GM19463 (cell line): ENCODE data around the gene ZNF653.

Experiments used
- ATAC-seq: cut with Tn5 transposase; IDR thresholded peaks from one replicate; pipeline ENCODE4 v1.9.1; 2021; ENCODE audit warnings: mild to moderate bottlenecking, moderate library complexity; ENCODE audit not compliant: unreplicated experiment

Gene ZNF653

DNA sequence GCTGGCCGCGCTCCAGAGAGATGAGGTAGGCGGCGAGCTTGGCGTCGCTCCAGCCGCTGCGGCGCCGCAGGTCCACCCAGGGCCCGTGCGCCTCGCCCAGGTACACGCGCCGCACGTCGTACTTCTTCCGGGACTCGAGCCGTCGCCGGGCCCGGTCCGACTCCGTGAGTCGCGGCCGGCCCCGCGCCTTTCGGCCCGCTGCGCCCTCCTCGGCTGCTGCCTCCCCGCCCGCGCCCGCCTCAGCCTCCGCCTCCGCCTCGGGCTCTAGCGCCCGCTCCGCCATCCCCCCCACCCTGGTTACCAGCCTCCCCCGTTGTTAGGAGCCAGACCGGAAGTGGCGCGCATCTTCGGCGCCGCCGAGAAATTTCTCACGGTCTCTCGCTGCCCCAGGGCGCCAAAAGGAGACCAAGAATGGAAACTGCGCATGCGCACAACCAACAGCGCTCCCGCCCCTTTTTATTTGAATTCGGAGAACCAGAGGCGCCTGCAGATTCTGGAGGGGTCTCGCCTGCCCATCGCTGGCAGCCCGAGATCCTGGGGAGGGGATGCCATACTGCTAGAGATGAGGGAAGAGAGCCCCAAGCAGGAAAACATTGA lies at the start of gene ZNF653:
Gene ZNF653, minus strand, starts transcription at position 336 of the 597 bp plus-strand sequence. Its CDS starts 53 bp downstream, at position 283.
- peak; percentile 47 for ATAC-seq

- ATAC-seq: no peak
These were observed 49.6 kb upstream of the ZNF653 start for GRCh38 chr19:11555246-11555645.

GRCh38 chr19:11554160-11554559 lies 48.5 kb upstream of the ZNF653 start:
- ATAC-seq: no peak

DNA sequence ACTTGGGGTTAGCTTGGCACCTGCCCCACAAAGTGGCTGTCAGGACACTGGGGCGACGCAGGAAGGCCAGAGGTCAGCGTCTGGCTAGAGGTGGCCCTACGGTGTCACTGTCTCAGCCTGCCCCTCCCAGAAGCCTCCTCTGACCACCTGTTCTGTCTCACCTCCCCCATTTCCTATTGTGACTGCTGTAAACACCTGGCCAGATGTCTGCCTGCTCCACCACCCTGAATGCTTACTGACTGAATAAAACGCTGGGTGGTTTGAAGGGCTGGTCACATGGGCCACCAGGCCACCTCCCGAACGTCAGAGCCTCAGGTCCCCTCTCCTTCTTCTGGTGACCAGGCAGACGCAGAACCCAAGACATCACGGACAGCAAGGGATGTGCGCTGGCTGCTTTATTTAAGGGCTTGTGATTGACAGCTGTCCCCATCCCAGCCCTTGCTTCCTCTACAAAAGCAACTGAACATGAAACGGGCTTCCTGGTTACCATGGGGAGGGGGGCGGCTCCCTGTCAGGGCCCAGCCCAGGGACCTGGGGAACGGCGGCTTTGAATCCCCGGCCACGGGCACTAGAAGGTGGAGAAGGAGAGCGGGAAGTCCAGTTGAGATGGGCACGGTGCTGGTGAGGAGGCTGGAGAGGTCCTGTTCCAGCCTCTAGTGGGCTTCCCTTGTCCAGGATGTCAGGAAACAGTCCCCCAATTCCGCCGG lies 47.2 kb upstream of the ZNF653 start:
- ATAC-seq: no peak

- ATAC-seq: no peak
These were observed 46.1 kb upstream of the ZNF653 start for GRCh38 chr19:11551603-11552235.

DNA sequence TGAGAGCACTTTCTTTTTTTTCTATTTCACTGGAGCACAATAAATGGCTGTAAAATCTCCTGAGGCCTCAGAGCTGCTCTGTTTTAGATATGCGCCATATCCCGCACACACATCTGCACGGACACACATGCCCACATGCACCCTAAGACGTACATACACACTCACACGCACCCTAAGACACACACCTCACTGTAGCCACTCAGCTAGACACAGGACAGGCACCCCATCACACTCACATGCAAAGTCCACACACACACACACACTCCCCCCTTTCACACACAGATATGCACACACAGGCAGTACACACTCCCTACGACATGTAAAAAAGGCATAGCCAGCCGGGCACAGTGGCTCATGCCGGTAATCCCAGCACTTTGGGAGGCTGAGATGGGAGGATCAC lies 44.6 kb upstream of the ZNF653 start:
- no peak for ATAC-seq

DNA sequence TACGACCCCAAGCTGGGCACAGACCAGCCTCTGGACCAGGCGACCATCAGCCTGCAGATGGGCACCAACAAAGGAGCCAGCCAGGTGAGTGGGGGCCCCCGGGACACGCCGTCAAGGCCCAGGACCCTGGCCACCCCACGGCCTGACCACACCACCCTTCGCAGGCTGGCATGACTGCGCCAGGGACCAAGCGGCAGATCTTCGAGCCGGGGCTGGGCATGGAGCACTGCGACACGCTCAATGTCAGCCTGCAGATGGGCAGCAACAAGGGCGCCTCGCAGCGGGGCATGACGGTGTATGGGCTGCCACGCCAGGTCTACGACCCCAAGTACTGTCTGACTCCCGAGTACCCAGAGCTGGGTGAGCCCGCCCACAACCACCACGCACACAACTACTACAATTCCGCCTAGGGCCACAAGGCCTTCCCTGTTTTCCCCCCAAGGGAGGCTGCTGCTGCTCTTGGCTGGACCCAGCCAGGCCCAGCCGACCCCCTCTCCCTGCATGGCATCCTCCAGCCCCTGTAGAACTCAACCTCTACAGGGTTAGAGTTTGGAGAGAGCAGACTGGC lies 43.8 kb upstream of the ZNF653 start:
- no peak for ATAC-seq

DNA sequence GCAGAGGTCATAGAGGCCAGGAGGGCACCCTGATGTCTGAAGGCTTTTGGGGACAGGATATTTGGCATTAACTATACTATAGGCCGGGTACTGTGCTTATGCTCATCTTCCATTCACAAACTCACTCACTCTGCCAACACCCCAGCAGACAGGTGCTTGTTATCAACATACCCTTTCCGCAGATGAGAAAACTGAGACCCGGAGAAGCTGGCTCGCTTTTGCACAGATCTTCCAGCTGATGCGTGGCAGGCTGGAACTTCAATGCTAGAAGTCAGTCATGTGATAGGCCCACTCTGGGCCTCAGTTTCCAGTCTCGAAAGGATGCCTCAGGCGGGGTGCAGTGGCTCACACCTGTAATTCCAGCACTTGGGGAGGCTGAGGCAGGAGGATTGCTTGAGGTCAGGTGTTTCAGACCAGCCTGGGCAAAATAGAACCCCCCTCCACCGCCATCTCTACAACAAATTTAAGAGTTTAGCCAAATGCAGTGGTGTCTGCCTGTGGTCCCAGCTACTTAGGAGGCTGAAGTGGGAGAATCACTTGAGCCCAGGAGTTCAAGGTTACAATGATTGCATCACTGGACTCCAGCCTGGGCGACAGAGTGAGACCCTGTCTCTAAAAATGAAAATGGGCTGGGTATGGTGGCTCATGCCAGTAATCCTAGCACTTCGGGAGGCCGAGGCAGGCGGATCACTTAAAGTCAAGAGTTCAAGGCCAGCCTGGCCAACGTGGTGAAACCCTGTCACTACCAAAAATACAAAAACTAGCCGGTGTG lies 42.5 kb upstream of the ZNF653 start:
- ATAC-seq: no peak

DNA sequence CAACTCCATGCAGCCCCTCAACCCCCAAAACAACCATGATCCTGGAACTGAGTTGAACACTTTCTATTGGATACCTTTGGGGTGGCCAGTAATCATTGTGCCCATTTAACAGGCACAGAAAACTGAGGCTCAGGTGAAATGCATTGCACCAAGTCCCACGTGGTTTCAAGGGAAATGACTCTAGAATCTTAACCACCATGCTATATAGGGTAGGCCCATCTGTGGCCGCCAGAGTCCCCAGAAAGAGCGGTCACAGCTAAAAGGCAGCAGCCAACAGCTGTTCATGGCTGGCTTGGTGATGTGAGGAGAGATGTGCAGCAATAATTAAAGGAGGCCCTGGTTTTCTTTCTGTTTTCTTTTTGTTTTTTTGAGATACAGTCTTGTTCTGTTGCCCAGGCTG lies 35.6 kb upstream of the ZNF653 start:
- ATAC-seq: no peak

- ATAC-seq: no peak
These were observed 35.0 kb upstream of the ZNF653 start for GRCh38 chr19:11540645-11541044.

GRCh38 chr19:11539495-11540365 lies 34.1 kb upstream of the ZNF653 start:
- ATAC-seq: no peak

DNA sequence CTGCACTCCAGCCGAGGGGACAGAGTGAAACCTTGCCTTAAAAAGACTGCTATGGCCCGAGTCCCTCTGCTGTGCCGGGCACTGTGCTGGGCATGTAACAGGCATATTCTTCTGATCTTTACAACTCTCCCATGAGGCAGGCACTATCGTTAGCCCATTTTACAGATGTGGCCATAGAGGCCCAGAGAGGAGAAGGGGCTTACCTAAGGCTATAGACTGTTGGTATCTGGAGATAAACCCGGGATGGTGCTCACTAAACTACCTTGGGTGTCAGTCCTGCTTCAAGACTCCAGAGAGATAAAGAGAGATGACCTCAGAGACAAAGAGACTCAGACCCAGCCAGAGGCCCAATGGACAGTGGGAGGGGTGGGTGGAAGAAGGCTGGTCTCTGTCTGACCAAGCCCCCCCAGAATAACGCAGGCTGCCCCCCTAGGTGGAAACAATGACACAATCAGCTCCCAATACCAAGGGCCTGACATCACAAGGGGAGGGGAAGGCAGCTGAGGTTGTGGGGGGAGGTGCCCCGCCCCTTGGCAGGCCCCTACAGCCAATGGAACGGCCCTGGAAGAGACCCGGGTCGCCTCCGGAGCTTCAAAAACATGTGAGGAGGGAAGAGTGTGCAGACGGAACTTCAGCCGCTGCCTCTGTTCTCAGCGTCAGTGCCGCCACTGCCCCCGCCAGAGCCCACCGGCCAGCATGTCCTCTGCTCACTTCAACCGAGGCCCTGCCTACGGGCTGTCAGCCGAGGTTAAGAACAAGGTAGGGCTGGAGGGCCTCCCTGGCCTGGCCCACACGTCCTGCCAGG lies 32.8 kb upstream of the ZNF653 start, which contains the start of gene CNN1:
Gene CNN1, plus strand, starts transcription at position 620 of the 805 bp plus-strand sequence. Its CDS starts 77 bp downstream, at position 697.
- no peak for ATAC-seq

- peak; percentile 62 for ATAC-seq
These were observed 30.4 kb upstream of the ZNF653 start for GRCh38 chr19:11535792-11536595.

GRCh38 chr19:11534948-11535347 lies 29.3 kb upstream of the ZNF653 start:
- no peak for ATAC-seq

DNA sequence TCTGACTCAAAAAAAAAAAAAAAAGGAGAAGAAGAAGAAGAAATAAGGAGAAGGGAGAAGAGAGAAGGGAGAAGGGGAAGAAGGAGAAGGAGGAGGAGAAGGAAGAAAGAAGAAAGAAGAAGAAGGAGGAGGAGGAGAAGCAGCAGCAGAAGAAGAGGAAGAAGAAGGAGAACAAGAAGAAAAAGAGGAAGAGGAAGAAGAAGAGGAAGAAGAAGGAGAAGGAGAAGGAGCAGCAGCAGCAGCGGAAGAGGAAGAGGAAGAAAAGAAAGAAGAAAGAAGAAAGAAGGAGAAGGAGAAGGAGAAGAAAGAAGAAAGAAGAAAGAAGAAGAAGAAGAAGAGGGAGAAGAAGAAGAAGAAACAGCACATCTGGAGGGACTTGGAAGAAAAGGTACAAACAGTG lies 28.9 kb upstream of the ZNF653 start:
- no peak for ATAC-seq

DNA sequence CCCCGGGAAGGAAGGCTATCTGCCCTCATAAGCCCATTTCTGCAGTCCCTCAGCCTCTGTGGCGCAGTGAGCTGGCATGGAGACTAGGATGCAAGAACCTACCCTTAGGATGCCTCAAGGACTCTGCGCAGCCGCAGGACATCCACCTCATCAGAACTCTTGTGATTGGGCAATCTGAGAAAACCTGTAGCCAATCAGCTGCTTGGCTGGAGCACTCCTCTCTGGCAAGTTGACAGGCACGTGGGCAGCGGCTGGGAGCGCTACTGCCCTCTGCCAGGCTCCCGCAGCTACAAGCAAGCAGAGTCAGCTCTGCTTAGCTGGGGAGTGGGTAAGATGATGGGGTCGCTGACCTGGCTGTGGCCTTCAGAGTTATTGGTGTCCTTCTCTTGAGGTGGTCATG lies 24.8 kb upstream of the ZNF653 start:
- no peak for ATAC-seq

GRCh38 chr19:11528551-11529341 lies 23.1 kb upstream of the ZNF653 start, which contains the start of gene ECSIT:
ECSIT (minus strand) TSS chr19:11529134; CDS start chr19:11519170, 9,964 bp downstream.
- ATAC-seq: peak; percentile 99
